ENCODE measurements around the gene ASB5.

Gene ASB5

GRCh38 chr4:176292920-176293319 lies 23.9 kb upstream of the ASB5 start:
- Histone ChIP-seq H3K27me3 (replicated peaks in 2 of 5; ENCODE audit: control insufficient read depth in 4 of 5, insufficient read depth in 5 of 5, low read length in 4 of 5) (no peaks in the 10 kb centered on the region), H3K9me3 (ENCODE audit: control extremely low read depth in 1 of 5, control insufficient read depth in 4 of 5, insufficient read depth in 2 of 5, low read depth in 1 of 5, low read length in 4 of 5) (no peaks in the 10 kb centered on the region), H3K27ac (ENCODE audit: insufficient read depth in 1 of 2, low read depth in 1 of 2, low read length in 2 of 2, poor library complexity in 1 of 2, severe bottlenecking in 2 of 2) (no peak overlapping the region), H3K4me3 (ENCODE audit: control insufficient read depth in 1 of 7, extremely low read depth in 1 of 7, insufficient read depth in 4 of 7, low read depth in 2 of 7, low read length in 6 of 7) (no peak overlapping the region), H3K4me1 (ENCODE audit: control extremely low read depth in 1 of 4, control insufficient read depth in 4 of 4, insufficient read depth in 4 of 4, low read length in 3 of 4) (no peaks in the 10 kb centered on the region), H3K36me3 (ENCODE audit: control insufficient read depth in 4 of 4, insufficient read depth in 4 of 4, low read length in 3 of 4) (no peaks in the 10 kb centered on the region)
- no peak for DNase-seq
- ChIA-PET CTCF (interaction anchor here (1.3 kb wide), 1 partner anchor 15 kb away, joined by 5 read pairs; no protein-coding TSS in a partner anchor), POLR2A (no interaction called here)
- no CpG with 5 or more reads among the region's 1 CpG for WGBS (ENCODE audit: insufficient coverage)

DNA sequence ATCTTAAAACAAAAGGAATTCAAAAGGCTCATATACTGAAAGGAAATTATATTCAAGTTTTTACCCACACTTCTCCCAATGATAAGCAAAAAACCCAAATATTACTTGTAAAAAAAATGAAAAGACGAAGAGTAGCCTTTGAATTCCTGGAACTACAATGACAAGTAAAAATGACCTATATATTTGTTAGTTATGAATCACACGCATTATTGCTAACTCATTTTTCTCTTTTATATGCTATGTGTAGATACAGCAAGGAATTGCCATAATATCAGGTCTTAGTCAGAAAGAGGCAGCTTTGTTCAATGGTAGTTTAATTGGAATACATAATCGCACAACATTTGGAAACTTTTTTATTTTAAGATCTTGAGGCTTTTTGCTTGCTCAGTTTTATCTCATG lies 22.7 kb upstream of the ASB5 start:
- CTCF ChIA-PET: interaction anchor here (1.3 kb wide), 1 partner anchor 14 kb away, joined by 5 read pairs; no protein-coding TSS in a partner anchor

GRCh38 chr4:176290520-176290919 lies 21.5 kb upstream of the ASB5 start:
- Histone ChIP-seq H3K27ac (ENCODE audit: insufficient read depth in 1 of 2, low read depth in 1 of 2, low read length in 2 of 2, poor library complexity in 1 of 2, severe bottlenecking in 2 of 2) (no peak overlapping the region), H3K4me3 (ENCODE audit: control insufficient read depth in 1 of 7, extremely low read depth in 1 of 7, insufficient read depth in 4 of 7, low read depth in 2 of 7, low read length in 6 of 7) (no peak overlapping the region), H3K9me3 (ENCODE audit: control extremely low read depth in 1 of 5, control insufficient read depth in 4 of 5, insufficient read depth in 2 of 5, low read depth in 1 of 5, low read length in 4 of 5) (no peaks in the 10 kb centered on the region), H3K27me3 (replicated peaks in 2 of 5; ENCODE audit: control insufficient read depth in 4 of 5, insufficient read depth in 5 of 5, low read length in 4 of 5) (no peaks in the 10 kb centered on the region), H3K36me3 (ENCODE audit: control insufficient read depth in 4 of 4, insufficient read depth in 4 of 4, low read length in 3 of 4) (no peaks in the 10 kb centered on the region), H3K4me1 (ENCODE audit: control extremely low read depth in 1 of 4, control insufficient read depth in 4 of 4, insufficient read depth in 4 of 4, low read length in 3 of 4) (no peaks in the 10 kb centered on the region)
- ChIA-PET POLR2A (no interaction called here), CTCF (no interaction called here)
- no peak for DNase-seq
- 94% methylated on average over 3 of the region's 3 CpGs for WGBS (ENCODE audit: insufficient coverage)

More for the DNA sequence above, 22.7 kb upstream of the ASB5 start:
- H3K9me3 ChIP-seq (ENCODE audit: control extremely low read depth in 1 of 5, control insufficient read depth in 4 of 5, insufficient read depth in 2 of 5, low read depth in 1 of 5, low read length in 4 of 5): no peaks in the 10 kb centered on the region
- H3K36me3 ChIP-seq (ENCODE audit: control insufficient read depth in 4 of 4, insufficient read depth in 4 of 4, low read length in 3 of 4): no peaks in the 10 kb centered on the region
- H3K27me3 ChIP-seq (replicated peaks in 2 of 5; ENCODE audit: control insufficient read depth in 4 of 5, insufficient read depth in 5 of 5, low read length in 4 of 5): no peaks in the 10 kb centered on the region
- H3K4me1 ChIP-seq (ENCODE audit: control extremely low read depth in 1 of 4, control insufficient read depth in 4 of 4, insufficient read depth in 4 of 4, low read length in 3 of 4): no peaks in the 10 kb centered on the region
- H3K4me3 ChIP-seq (ENCODE audit: control insufficient read depth in 1 of 7, extremely low read depth in 1 of 7, insufficient read depth in 4 of 7, low read depth in 2 of 7, low read length in 6 of 7): no peak overlapping the region
- no CpG with 5 or more reads among the region's 3 CpGs for WGBS (ENCODE audit: insufficient coverage)
- no peak for DNase-seq
- no peak overlapping the region for H3K27ac ChIP-seq (ENCODE audit: insufficient read depth in 1 of 2, low read depth in 1 of 2, low read length in 2 of 2, poor library complexity in 1 of 2, severe bottlenecking in 2 of 2)
- POLR2A ChIA-PET: no interaction called here

GRCh38 chr4:176289561-176289960 lies 20.5 kb upstream of the ASB5 start:
- 97% methylated on average over 5 of the region's 6 CpGs for WGBS (ENCODE audit: insufficient coverage)
- no peak overlapping the region for H3K4me3 ChIP-seq (ENCODE audit: control insufficient read depth in 1 of 7, extremely low read depth in 1 of 7, insufficient read depth in 4 of 7, low read depth in 2 of 7, low read length in 6 of 7)
- H3K27me3 ChIP-seq (replicated peaks in 2 of 5; ENCODE audit: control insufficient read depth in 4 of 5, insufficient read depth in 5 of 5, low read length in 4 of 5): no peaks in the 10 kb centered on the region
- no peaks in the 10 kb centered on the region for H3K36me3 ChIP-seq (ENCODE audit: control insufficient read depth in 4 of 4, insufficient read depth in 4 of 4, low read length in 3 of 4)
- CTCF ChIA-PET: interaction anchor here (0.5 kb wide), 1 partner anchor 30 kb away, joined by 3 read pairs; no protein-coding TSS in a partner anchor
- H3K9me3 ChIP-seq (ENCODE audit: control extremely low read depth in 1 of 5, control insufficient read depth in 4 of 5, insufficient read depth in 2 of 5, low read depth in 1 of 5, low read length in 4 of 5): no peaks in the 10 kb centered on the region
- no peak overlapping the region for H3K27ac ChIP-seq (ENCODE audit: insufficient read depth in 1 of 2, low read depth in 1 of 2, low read length in 2 of 2, poor library complexity in 1 of 2, severe bottlenecking in 2 of 2)
- no peaks in the 10 kb centered on the region for H3K4me1 ChIP-seq (ENCODE audit: control extremely low read depth in 1 of 4, control insufficient read depth in 4 of 4, insufficient read depth in 4 of 4, low read length in 3 of 4)
- DNase-seq: no peak
- POLR2A ChIA-PET: no interaction called here

GRCh38 chr4:176288020-176288419 lies 19.0 kb upstream of the ASB5 start:
- POLR2A ChIA-PET: no interaction called here
- CTCF ChIA-PET: interaction anchor here (2.4 kb wide), 1 partner anchor 10 kb away, joined by 6 read pairs; no protein-coding TSS in a partner anchor

GRCh38 chr4:176287546-176287945 lies 18.5 kb upstream of the ASB5 start:
- Histone ChIP-seq H3K4me3 (ENCODE audit: control insufficient read depth in 1 of 7, extremely low read depth in 1 of 7, insufficient read depth in 4 of 7, low read depth in 2 of 7, low read length in 6 of 7) (no peak overlapping the region), H3K9me3 (ENCODE audit: control extremely low read depth in 1 of 5, control insufficient read depth in 4 of 5, insufficient read depth in 2 of 5, low read depth in 1 of 5, low read length in 4 of 5) (no peaks in the 10 kb centered on the region), H3K27me3 (replicated peaks in 2 of 5; ENCODE audit: control insufficient read depth in 4 of 5, insufficient read depth in 5 of 5, low read length in 4 of 5) (no peaks in the 10 kb centered on the region), H3K27ac (ENCODE audit: insufficient read depth in 1 of 2, low read depth in 1 of 2, low read length in 2 of 2, poor library complexity in 1 of 2, severe bottlenecking in 2 of 2) (no peak overlapping the region), H3K36me3 (ENCODE audit: control insufficient read depth in 4 of 4, insufficient read depth in 4 of 4, low read length in 3 of 4) (no peaks in the 10 kb centered on the region), H3K4me1 (ENCODE audit: control extremely low read depth in 1 of 4, control insufficient read depth in 4 of 4, insufficient read depth in 4 of 4, low read length in 3 of 4) (no peaks in the 10 kb centered on the region)
- POLR2A ChIA-PET: no interaction called here
- CTCF ChIA-PET: interaction anchor here (2.4 kb wide), 1 partner anchor 10 kb away, joined by 6 read pairs; no protein-coding TSS in a partner anchor
- no peak for DNase-seq

More at GRCh38 chr4:176288020-176288419, 19.0 kb upstream of the ASB5 start:
- Histone ChIP-seq H3K4me3 (ENCODE audit: control insufficient read depth in 1 of 7, extremely low read depth in 1 of 7, insufficient read depth in 4 of 7, low read depth in 2 of 7, low read length in 6 of 7) (no peak overlapping the region), H3K27ac (ENCODE audit: insufficient read depth in 1 of 2, low read depth in 1 of 2, low read length in 2 of 2, poor library complexity in 1 of 2, severe bottlenecking in 2 of 2) (no peak overlapping the region), H3K9me3 (ENCODE audit: control extremely low read depth in 1 of 5, control insufficient read depth in 4 of 5, insufficient read depth in 2 of 5, low read depth in 1 of 5, low read length in 4 of 5) (no peaks in the 10 kb centered on the region), H3K36me3 (ENCODE audit: control insufficient read depth in 4 of 4, insufficient read depth in 4 of 4, low read length in 3 of 4) (no peaks in the 10 kb centered on the region), H3K4me1 (ENCODE audit: control extremely low read depth in 1 of 4, control insufficient read depth in 4 of 4, insufficient read depth in 4 of 4, low read length in 3 of 4) (no peaks in the 10 kb centered on the region), H3K27me3 (replicated peaks in 2 of 5; ENCODE audit: control insufficient read depth in 4 of 5, insufficient read depth in 5 of 5, low read length in 4 of 5) (no peaks in the 10 kb centered on the region)
- DNase-seq: no peak

GRCh38 chr4:176286728-176287127 lies 17.7 kb upstream of the ASB5 start:
- no peaks in the 10 kb centered on the region for H3K9me3 ChIP-seq (ENCODE audit: control extremely low read depth in 1 of 5, control insufficient read depth in 4 of 5, insufficient read depth in 2 of 5, low read depth in 1 of 5, low read length in 4 of 5)
- 90% methylated on average over 2 of the region's 3 CpGs for WGBS (ENCODE audit: insufficient coverage)
- POLR2A ChIA-PET: no interaction called here

More at GRCh38 chr4:176286728-176287127, 17.7 kb upstream of the ASB5 start:
- Histone ChIP-seq H3K27ac (ENCODE audit: insufficient read depth in 1 of 2, low read depth in 1 of 2, low read length in 2 of 2, poor library complexity in 1 of 2, severe bottlenecking in 2 of 2) (no peak overlapping the region), H3K27me3 (replicated peaks in 2 of 5; ENCODE audit: control insufficient read depth in 4 of 5, insufficient read depth in 5 of 5, low read length in 4 of 5) (no peaks in the 10 kb centered on the region), H3K36me3 (ENCODE audit: control insufficient read depth in 4 of 4, insufficient read depth in 4 of 4, low read length in 3 of 4) (no peaks in the 10 kb centered on the region), H3K4me1 (ENCODE audit: control extremely low read depth in 1 of 4, control insufficient read depth in 4 of 4, insufficient read depth in 4 of 4, low read length in 3 of 4) (no peaks in the 10 kb centered on the region), H3K4me3 (ENCODE audit: control insufficient read depth in 1 of 7, extremely low read depth in 1 of 7, insufficient read depth in 4 of 7, low read depth in 2 of 7, low read length in 6 of 7) (no peak overlapping the region)
- DNase-seq: no peak
- CTCF ChIA-PET: interaction anchor here (2.4 kb wide), 1 partner anchor 9 kb away, joined by 6 read pairs; no protein-coding TSS in a partner anchor
